Stimulated activated CD4-positive, alpha-beta T cell treated with anti-CD3 and anti-CD28 coated beads, Interleukin-4, amount 100 ng/mL, for 1 hour (primary cell): ENCODE data around the gene CD151.
A peak's percentile ranks its signal among the peaks of the same experiment; 100 is the strongest.

Experiments
- DNase-seq: peaks from one replicate; pipeline ENCODE4 v3.0.0-alpha.2; 2020

Gene CD151

DNA sequence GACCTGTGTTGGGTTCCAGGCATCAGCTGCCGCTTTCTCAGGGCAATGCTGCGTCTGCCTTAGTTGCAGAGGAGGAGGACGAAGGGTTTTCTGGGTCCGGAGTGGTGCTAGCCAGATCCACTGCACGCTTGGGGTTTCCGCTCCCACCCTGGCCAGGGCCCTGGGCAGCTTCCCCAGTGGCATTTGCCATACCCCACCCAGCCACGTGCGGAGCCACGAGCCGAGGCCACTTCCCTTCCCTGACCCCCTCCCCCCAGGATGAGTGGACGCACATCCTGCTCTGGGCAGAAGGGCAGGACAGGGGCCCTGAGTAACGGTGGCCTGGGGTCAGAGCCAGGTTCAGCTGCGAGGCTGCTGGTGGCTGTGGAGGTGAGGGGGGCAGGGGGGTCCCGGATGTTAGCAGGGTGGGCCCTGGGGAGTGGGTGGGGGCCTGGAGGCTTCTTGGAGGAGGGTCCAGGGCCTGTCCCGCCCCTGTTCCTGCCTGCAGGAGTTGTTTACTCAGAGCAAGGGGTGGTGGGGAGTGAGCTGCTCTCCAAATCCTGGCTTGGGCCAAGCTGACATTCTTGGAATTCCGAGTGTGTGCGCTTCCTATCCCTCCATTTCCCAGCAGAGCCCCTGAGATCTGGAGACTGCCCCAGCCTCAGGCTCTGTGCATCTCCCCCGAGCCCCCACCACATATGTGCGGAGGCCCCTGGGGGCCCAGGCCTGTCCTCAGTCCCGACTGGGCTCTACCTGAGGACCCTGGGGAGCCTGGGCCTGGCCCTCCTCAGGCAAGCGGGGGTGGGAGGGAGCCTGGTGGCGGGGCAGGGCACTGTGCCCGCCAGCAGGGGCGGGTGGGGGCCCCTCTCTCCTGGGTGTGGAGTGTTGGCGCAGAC is 11.3 kb downstream of the CD151 start:
- no peak for DNase-seq

DNA sequence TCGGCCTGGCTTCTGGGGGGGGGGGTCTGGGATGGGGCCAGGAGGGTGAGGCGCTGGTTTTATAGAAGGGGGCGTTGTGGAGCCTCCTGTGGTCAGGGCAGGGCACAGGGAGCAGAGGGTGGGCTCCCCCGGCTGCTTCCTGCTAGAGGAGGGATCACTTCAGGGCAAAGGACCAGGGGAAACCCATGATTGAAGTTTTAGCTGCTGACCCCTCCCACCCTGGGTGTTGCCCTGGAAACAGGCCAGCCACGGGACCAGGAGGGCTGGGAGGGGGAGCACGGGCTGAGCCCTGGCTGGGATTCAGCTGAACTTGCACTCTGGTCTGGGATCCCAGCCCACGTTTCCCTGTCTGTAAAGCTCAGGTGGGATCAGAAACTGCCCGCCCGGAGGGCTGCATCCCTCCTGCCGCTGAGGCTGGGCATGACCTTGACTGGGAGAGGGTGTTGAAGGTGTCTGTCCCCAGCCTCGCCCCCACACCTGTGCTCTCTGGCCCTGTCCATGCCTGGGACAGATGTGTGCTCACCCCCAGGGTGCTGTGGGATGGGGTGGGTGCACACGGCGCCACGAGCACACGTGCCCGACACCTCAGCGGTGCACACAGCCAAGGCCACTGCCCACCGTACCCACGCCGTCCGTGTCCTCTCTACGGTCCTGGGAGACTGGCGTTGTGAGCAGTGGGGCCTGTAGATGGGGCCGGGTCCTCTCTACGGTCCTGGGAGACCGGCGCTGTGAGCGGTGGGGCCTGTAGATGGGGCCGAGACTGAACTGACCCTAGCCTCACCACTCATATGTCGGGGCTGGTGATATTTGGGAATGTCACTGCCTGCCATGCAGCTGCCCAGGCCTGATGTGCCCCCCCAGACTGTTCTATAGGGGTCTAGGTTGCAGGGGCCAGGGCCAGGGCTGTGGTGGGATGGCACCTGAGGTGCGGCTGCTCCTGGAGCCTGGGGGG is 12.2 kb downstream of the CD151 start:
- DNase-seq: no peak

DNA sequence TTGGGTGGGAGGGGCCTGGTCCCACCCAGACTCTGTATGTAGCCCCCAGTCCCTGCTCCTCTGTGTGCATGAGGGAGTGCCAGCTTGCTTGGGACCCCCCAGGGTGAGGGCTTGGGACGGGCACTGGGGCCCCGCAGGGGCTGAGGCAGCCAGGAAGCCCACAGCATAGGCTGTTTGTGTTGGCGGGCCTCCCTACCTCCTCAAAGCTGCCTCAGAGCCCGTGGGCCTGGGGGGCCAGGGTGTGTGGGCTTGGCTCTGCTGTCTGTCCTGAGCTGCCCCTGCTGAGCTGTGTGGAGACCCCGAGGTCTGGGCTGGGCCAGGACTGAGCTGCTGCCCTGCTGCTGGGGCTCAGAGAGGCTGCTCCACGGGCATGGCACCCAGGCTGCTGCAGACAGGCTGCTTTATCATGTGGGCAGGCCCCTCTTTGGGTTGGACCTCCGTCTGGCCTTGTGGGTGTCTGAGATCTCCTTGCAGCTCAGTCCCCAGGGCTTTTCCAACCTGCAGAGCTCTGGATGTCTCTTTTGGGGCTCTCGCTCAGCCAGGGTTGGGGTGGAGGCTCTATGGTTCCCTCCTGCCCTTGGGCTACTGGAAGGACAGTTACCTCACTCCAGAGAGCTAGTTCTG is 13.2 kb downstream of the CD151 start:
- no peak for DNase-seq

DNA sequence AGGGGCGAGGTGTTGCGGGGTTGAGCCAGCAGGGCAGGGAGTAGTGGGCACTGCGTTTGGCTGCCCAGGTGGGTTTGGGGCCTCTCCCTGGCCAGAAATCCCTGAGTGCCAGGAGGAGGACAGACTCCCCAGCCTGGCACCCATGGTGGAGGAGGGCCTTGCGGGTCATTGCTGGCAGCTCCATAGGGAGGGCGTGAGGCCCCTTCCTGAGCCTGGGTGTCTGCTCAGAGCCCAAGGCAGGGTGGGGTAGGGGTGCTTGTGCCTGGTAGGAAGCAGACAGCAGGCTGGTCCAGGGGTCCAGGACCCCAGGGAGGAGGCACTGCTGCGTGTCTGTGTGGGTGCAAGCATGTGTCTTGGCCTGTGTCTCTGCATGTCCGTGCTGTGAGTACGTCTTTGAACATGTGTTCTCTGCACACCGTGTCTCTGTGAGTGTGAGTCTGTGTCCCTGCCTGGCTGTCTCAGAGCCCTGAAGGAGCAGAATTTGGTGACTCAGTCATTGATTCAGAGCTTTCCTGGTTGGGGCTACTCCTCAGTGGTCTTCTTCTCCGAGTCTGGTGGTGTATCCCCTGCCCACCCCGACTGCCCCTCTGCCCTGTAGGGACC is 13.8 kb downstream of the CD151 start:
- no peak for DNase-seq

DNA sequence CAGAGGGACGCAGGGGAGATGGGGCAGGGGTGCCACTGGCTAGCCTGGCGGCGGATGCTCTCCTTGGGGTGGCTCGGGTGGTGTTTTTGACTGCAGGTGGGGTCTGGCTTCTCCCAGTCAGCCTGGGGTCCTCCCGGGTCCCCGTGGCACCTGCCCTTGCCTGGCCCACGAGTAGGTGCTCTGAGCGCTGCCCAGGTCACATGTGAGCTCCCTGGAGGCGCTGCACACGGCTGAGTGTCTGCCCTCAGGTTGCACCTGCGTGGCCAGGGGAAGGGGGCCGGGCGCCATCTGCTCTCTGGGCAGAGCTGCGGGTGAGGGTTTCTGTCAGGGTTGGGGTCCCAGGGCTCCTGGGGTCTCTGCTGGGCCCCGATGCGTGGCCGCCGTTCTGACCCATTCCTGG is 15.1 kb downstream of the CD151 start:
- DNase-seq: no peak

DNA sequence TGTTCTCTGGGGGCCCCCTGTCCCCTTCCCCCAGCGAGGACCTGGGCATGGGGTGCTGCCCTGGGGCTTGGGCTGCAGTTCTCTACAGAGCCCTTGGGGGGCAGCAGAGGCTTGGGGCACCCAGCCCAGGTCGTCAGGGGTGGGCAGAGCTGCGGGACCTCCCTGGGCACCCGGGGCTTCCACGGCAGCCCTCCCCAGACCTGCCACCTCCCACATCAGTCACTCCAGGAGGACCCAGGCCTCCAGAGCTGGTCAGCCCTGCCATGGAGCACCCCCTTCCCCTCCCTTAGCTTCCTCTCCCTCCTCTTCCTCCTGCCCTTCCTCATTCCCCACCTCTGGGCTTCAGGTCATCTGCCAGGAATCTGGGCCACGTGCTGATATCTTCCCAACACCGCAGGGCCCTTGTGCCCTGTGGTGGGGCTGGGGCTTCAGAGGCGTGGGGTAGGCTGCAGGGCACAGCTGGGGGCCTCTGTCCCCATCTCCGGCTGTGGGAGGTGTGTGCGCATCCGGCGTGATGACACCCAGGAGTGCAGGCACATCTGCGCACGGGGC is 15.7 kb downstream of the CD151 start:
- DNase-seq: peak; percentile 68

DNA sequence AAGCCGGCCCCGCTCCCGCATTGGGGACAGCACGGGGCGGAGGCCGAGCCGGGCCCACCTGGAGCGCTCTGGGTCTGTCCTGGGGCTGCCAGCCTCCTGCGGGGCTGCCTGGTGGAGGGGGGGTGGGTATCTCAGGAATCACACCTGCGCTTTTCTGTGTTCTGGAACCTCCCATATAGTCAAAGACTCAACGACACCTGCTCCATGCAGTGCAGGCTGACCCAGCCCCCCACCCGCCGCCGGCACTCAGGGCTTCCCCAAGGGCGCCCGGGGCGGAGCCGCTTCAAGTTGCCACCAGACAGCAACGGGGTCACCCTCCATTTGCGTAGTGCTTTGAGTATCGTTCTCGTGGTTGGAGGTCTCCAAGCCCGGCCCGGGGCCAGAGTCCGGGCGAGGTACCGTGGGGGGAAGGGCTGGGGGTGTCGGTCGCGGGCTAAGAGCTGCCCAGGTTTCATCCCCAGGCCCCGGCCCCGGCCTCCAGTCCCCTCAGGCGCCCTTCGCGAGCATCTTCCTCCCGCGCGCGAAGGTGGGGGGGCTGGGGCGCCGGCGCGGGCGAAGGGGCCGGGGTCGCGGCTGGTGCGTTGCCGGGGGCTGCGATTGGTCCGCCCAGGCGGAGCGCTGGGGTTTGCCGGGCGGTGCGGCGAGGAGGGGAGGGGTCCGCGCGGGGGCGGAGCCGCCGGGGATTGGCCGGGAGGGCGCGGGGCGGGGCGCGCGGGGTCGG is 16.5 kb downstream of the CD151 start:
- peak; percentile 58 for DNase-seq

DNA sequence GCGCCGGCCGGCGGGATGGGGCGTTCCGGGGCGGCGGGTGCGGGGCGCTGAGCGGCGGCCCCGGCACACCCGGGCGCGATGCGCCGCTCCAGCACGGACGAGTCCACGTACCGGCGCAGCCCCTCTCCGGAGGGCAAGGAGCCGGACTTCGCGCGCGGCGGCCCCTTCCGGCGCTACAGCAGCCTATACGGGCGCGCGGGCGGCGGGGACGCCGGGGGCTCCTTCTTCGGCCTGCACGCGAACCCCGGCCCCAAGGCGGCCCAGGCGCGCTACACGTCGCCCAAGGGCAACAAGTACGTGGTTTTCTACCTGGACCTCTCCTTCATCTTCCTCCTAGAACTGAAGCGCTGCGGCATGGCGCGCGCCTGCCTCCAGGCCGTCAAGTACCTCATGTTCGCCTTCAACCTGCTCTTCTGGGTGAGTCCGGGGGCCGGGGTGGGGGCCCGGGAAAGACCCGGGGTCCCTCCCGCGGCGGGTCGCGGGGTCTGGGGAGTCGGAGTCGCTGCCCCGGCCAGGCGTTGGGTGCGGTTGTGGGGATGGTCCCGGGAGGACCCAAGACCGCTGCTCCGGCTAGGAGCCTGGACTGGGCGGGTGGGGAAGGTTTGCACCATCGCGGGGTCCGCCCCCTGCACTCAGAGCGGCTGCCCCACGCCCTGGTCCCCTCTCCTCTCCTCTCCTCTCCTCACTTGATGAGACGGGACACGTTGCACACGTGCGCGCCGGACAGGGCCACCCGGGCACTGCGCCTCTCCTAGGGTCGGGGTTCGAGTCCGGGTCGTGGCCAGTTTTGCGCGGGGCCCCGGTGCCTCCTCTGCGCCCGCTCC is 17.4 kb downstream of the CD151 start:
- DNase-seq: no peak

DNA sequence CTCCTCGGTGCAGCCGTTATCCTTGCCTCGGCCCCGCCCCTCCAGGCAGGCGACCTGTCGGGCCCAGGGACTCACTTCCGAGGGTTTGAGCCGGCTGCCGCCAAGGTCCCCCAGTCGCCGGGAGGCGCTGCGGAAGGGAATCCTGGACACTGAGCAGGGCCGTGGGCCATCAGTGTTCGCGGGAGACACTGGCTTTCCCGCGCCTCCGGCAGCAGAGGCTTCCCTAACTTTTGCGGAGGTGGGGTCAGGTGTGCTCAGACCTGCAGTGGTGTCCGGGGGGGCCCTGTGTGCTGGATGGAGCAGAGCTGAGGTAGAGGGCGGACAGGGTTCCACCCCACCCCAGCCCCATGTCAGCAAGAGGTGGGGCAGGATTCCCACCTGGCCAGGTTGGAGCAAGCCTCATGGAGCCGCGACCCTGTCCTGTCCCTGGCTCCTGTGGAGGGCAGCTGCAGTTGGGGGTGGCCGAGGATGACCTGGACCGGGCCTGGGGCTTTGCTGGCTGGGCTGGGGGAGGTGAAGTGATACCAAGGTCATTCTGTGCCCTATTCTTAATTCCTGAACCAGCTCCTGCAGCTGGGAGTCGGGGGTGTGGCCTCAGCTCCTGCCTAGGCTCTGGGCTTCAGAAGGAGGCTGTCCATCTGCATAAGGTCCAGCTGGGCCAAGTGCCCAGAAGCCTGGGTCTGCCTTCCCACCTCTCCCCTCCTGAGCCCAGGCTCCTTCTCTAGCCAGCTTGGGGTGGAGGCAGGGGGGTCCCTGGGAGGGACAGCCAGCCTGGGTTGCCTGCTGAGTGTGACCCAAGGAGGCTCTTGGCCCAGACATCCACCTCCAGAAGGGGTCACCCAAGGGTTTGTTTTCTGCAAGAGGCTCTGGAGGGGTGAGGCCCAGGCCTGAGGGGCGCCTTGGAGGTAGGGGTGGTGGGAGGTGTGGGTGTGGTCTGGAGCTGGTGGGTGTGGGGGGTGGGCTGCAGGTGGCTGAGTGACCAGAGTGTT is 18.3 kb downstream of the CD151 start:
- no peak for DNase-seq

DNA sequence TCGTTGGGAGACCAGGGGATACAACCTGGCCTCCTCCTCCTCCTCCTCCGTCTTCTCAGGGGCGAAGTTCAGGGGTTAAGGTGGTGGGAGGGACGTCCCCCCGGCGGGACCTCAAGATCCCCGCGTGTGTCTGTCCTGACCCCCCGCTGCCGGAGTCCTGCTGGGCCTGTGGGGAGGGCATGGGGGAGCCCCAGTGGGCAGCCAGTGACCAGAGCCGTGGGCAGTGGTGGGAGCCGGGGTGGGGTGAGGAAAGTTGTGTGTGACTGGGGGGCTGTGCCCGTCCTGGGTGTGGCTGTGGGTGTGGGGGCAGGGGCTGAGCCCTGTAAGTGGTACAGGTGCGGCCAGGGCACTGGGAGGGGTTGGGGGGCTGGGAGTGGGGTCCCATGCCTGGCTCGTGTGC is 20.0 kb downstream of the CD151 start:
- DNase-seq: no peak

DNA sequence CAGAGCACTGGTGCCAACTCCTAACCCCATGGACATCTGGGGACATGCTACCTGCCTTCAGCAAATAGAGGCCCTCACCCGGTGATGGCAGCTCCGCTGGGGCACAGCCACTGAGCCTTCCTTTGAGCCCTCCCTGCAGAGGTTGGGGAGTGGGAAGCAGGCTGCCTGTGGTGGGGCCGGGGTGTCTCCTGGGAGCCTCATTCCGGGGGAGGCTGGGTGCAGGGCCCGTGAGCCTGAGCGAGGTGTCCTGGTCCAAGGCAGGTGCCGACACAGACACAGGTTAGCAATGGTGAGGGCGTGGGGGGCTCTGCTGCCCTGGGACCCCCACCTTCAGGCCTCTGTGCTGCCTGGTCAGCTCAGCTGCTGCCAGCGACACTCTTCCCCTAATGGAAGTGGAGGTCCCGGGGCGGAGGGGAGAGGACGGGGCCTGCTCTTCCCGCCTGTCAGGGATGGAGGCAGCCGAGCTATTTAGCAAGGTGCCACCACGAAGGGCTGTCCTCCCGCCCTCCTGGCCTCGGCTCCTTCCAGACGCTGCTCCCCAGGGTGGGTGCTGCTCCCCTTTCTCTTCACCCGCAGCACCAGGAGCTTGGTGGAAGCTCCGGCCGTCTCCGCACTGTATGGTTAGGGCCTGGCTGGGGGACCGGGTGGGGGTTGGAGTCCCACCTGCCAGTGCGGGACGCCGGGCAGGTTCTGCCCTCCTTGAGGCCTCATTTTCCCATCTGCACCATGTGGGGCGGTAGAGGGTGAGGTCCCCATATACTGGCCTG is 21.1 kb downstream of the CD151 start:
- no peak for DNase-seq

DNA sequence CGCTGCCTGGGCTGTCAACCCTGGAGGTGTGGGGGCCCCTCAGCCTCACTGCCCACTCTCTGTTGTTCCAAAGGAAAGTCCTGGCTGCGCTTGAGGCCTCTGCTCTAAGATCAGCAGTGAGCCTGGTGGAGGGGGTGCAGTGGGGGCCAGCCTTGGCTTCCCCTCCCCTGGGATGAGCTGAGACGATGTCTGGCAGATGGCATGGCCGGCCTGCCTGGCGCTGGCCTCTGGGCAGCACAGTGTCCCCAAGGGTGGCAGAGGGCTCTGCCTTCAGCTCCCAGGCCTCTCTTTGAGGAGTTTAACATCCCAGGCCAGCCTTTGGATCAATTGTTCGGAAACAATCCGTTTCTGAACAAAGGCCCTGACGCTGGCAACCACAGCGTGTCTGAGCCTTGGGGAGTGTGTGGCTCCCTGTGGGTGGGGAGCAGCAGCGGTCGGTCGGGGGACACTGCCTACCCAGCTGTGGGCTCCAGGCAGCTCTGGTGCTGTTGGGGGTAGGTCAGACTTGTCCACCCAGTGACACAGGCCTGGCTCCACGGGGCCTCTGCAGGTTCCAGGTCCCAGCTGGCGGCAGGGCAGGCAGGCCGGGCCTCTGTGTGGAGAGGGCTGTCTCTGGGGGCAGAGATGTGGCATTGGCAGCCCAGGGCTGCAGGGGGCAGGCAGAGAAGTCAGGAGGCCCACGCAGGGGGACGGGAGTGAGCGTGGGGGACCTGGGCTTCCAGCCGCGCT is 22.0 kb downstream of the CD151 start:
- no peak for DNase-seq

DNA sequence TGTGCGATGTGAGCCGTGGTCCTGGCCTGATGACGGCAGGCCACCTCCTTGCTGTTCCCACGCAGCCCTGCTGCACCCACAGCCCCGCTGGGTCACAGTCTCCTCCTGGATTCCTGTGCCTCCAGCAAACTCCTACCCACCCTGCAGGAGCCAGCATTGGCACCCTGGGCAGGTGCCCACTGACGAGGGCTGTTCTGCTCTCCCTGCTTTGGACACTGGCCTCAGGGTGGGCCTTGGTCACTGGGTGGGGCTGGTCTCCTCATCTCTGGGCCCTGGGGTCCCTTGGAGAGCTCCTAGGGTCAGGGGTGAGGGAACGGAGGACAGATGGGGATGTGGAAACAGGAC is 22.6 kb downstream of the CD151 start:
- no peak for DNase-seq

DNA sequence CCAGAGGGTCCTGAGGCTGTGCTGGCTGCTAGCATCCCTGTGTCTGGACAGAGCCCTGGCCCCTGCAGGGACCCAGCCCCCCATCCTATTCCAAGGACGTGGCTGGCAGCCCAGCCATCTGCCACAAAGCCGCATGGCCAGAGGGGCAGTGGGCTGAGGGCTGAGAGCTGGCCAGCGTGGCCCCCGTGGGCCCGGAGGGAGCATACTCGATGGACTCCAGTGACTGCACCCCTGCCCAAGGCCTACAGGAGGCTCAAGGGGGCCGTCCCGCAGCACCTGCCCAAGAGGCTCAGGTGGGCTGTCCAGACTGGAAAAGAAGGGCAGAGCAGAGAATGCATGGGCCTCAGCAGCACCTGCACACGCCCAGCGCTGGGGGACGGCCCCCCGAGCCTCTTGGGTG is 23.0 kb downstream of the CD151 start:
- no peak for DNase-seq

DNA sequence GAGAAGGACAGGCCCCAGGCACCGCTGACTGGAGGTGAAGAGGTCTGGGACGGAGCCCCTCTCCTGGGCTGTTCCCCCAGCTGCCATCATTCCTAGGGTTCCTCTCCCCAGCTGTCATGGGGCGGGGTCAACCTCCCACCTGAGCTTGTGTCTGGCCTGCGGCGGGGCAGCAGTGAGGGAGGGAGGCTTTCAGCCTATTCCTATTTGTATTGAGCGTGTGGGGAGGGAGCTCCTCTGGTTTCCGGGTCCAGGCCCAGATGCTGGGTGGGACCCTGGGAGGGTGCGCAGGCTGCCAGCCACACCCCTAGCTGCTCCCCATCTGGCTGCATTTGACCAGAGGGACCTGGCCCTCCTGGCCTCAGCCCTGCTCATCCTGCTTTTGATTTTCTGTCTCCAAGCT is 23.6 kb downstream of the CD151 start:
- DNase-seq: no peak

DNA sequence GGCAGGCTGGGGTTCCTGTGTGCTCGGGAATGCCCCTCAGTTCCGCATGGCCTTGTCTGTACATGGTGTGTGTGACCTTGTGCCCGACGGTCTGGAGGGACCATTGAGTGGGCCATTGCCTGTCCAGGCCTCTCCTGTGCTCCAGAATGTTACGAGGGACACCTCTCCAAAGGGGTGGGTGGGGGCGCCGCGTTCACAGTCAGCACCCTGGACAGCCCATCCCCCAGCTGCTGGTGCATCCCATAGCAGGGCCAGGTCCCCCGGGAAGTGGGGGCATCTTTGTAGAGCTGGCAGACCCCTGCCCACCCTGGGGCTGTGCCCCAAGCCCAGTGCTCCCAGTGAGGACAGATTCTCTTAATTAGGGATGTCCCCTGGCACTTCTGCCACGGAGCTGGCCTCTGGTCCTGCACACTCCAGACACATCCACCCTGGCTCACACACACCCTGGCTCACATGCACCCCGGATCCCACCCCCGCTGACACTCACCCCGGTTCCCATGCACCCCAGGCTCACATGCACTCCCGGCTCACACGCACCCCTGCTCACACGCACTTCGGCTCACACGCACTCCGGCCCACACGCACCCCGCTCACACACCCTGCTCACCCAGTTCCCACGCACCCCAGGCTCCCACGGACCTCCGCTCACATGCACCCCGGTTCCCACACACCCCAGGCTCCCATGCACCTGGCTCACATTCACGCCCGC is 25.5 kb downstream of the CD151 start:
- DNase-seq: no peak

DNA sequence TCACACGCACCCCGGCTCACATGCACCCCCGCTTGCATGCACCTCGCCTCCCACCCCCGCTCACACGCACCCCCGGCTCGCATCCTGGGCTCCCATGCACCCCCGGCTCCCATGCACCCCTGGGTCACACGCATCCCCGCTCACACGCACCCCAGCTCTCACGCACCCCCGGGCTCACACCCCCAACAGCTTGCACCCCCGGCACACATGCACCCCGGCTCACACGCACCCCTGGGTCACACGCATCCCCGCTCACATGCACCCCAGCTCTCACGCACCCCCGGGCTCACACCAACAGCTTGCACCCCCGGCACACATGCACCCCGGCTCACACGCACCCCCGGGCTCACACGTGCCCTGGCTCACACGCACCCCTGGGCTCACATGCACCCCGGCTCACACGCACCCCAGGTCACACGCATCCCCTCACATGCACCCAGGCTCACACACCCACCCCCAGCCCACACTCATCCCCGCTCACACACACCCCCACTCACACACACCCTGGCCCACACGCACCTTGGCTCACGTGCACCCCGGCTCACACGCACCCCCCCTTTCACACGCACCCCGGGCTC is 26.1 kb downstream of the CD151 start:
- no peak for DNase-seq
